Fibroblast of mammary gland (primary cell): ENCODE measurements around the gene SSTR3.

Source experiments
- DNase-seq: peaks from one replicate; pipeline ENCODE4 v3.0.0-alpha.2; 2010; ENCODE audit warnings: low read depth
- H3K4me3 ChIP-seq: 2 replicates; pipeline ENCODE4 v1.5.1; 2011; ENCODE audit warnings: low read depth, mild to moderate bottlenecking, low read length, moderate library complexity; ENCODE audit not compliant: control insufficient read depth
- CTCF ChIP-seq: conservative IDR thresholded peaks from 2 replicates; pipeline ENCODE4 v1.5.1; 2011; ENCODE audit warnings: low read depth, low read length, inconsistent platforms; ENCODE audit not compliant: control insufficient read depth, insufficient read depth

The SSTR3 gene

GRCh38 chr22:37221424-37222333 lies 9.4 kb upstream of the SSTR3 start:
- DNase-seq, result no peak
- TF ChIP-seq CTCF, result no peak
- no peak overlapping the region for H3K4me3 ChIP-seq

GRCh38 chr22:37220543-37220981 lies 8.3 kb upstream of the SSTR3 start:
- no peak for TF ChIP-seq CTCF
- no peak for DNase-seq
- H3K4me3 ChIP-seq, result no peak overlapping the region

- no peak overlapping the region for H3K4me3 ChIP-seq
- DNase-seq, result no peak
- no peak for TF ChIP-seq CTCF
These were observed 7.3 kb upstream of the SSTR3 start for GRCh38 chr22:37219533-37219932.

- no peak overlapping the region for H3K4me3 ChIP-seq
- no peak for TF ChIP-seq CTCF
- no peak for DNase-seq
These were observed 6.6 kb upstream of the SSTR3 start for GRCh38 chr22:37218771-37219411.

- no peak overlapping the region for H3K4me3 ChIP-seq
- TF ChIP-seq CTCF, result no peak
- DNase-seq, result no peak
These were observed 6.1 kb upstream of the SSTR3 start for GRCh38 chr22:37218399-37218770.

- no peak for TF ChIP-seq CTCF
- H3K4me3 ChIP-seq, result no peak overlapping the region
These were observed 3.6 kb upstream of the SSTR3 start for GRCh38 chr22:37215890-37216289.

More at GRCh38 chr22:37215890-37216289, 3.6 kb upstream of the SSTR3 start:
- DNase-seq, result no peak
